ENCODE results near the gene MPV17L.
"Not testable (repeated sequence)": the region's sequence is repeated elsewhere in the genome, so short reads cannot be mapped to it uniquely, and the experiment has no call there.

MPV17L gene

GRCh38 chr16:15439102-15439501, 43.5 kb downstream of the MPV17L start:
- Histone ChIP-seq H3K36me3 (ENCODE audit: control insufficient read depth, low read depth, low read length) (no peaks in the 10 kb centered on the region), H3K9ac (ENCODE audit: low read length) (no peak overlapping the region), H3K27me3 (ENCODE audit: control insufficient read depth, insufficient read depth, low read length) (peaks cover 16% of the 10 kb centered on the region), H3K27ac (ENCODE audit: low read length) (no peak overlapping the region), H3K9me3 (ENCODE audit: control insufficient read depth, low read depth, low read length) (no peaks in the 10 kb centered on the region), H3K4me1 (ENCODE audit: control insufficient read depth, low read depth, low read length) (peaks cover 8% of the 10 kb centered on the region), H3K4me3 (ENCODE audit: low read length) (no peak overlapping the region)

GRCh38 chr16:15439521-15439920, 44.0 kb downstream of the MPV17L start:
- Histone ChIP-seq H3K27ac (ENCODE audit: low read length) (no peak overlapping the region), H3K27me3 (ENCODE audit: control insufficient read depth, insufficient read depth, low read length) (peaks cover 16% of the 10 kb centered on the region), H3K9me3 (ENCODE audit: control insufficient read depth, low read depth, low read length) (no peaks in the 10 kb centered on the region), H3K9ac (ENCODE audit: low read length) (no peak overlapping the region), H3K36me3 (ENCODE audit: control insufficient read depth, low read depth, low read length) (no peaks in the 10 kb centered on the region), H3K4me1 (ENCODE audit: control insufficient read depth, low read depth, low read length) (peaks cover 8% of the 10 kb centered on the region), H3K4me3 (ENCODE audit: low read length) (no peak overlapping the region)

- Histone ChIP-seq H3K9me3 (ENCODE audit: control insufficient read depth, low read depth, low read length) (no peaks in the 10 kb centered on the region), H3K9ac (ENCODE audit: low read length) (no peak overlapping the region), H3K36me3 (ENCODE audit: control insufficient read depth, low read depth, low read length) (no peaks in the 10 kb centered on the region), H3K4me1 (ENCODE audit: control insufficient read depth, low read depth, low read length) (peaks cover under 1% of the 10 kb centered on the region), H3K27me3 (ENCODE audit: control insufficient read depth, insufficient read depth, low read length) (peaks cover 5% of the 10 kb centered on the region), H3K4me3 (ENCODE audit: low read length) (no peak overlapping the region), H3K27ac (ENCODE audit: low read length) (no peak overlapping the region)
Measured at GRCh38 chr16:15440852-15441251, 45.3 kb downstream of the MPV17L start.

- not testable (repeated sequence) for H3K9me3 ChIP-seq (ENCODE audit: control insufficient read depth, low read depth, low read length); H3K4me1 ChIP-seq (ENCODE audit: control insufficient read depth, low read depth, low read length); H3K27me3 ChIP-seq (ENCODE audit: control insufficient read depth, insufficient read depth, low read length); H3K36me3 ChIP-seq (ENCODE audit: control insufficient read depth, low read depth, low read length); H3K27ac ChIP-seq (ENCODE audit: low read length); H3K9ac ChIP-seq (ENCODE audit: low read length); H3K4me3 ChIP-seq (ENCODE audit: low read length)
Measured at GRCh38 chr16:15442140-15442539, 46.6 kb downstream of the MPV17L start.

GRCh38 chr16:15443753-15444152, 48.2 kb downstream of the MPV17L start:
- no peaks in the 10 kb centered on the region for H3K9me3 ChIP-seq (ENCODE audit: control insufficient read depth, low read depth, low read length)
- no peaks in the 10 kb centered on the region for H3K36me3 ChIP-seq (ENCODE audit: control insufficient read depth, low read depth, low read length)
- no peaks in the 10 kb centered on the region for H3K4me1 ChIP-seq (ENCODE audit: control insufficient read depth, low read depth, low read length)
- H3K4me3 ChIP-seq (ENCODE audit: low read length) = no peak overlapping the region
- no peak overlapping the region for H3K9ac ChIP-seq (ENCODE audit: low read length)
- H3K27me3 ChIP-seq (ENCODE audit: control insufficient read depth, insufficient read depth, low read length) = no peaks in the 10 kb centered on the region
- no peak overlapping the region for H3K27ac ChIP-seq (ENCODE audit: low read length)

GRCh38 chr16:15444264-15444663, 48.7 kb downstream of the MPV17L start:
- Histone ChIP-seq H3K27ac (ENCODE audit: low read length) (no peak overlapping the region), H3K4me3 (ENCODE audit: low read length) (no peak overlapping the region), H3K9me3 (ENCODE audit: control insufficient read depth, low read depth, low read length) (no peaks in the 10 kb centered on the region), H3K36me3 (ENCODE audit: control insufficient read depth, low read depth, low read length) (no peaks in the 10 kb centered on the region), H3K9ac (ENCODE audit: low read length) (no peak overlapping the region), H3K27me3 (ENCODE audit: control insufficient read depth, insufficient read depth, low read length) (no peaks in the 10 kb centered on the region), H3K4me1 (ENCODE audit: control insufficient read depth, low read depth, low read length) (no peaks in the 10 kb centered on the region)

GRCh38 chr16:15445450-15445849, 49.9 kb downstream of the MPV17L start:
- Histone ChIP-seq H3K27ac (ENCODE audit: low read length) (no peak overlapping the region), H3K9ac (ENCODE audit: low read length) (no peak overlapping the region), H3K4me3 (ENCODE audit: low read length) (no peak overlapping the region)

GRCh38 chr16:15446901-15447300, 51.3 kb downstream of the MPV17L start:
- no peak overlapping the region for H3K4me3 ChIP-seq (ENCODE audit: low read length)
- no peaks in the 10 kb centered on the region for H3K4me1 ChIP-seq (ENCODE audit: control insufficient read depth, low read depth, low read length)
- no peak overlapping the region for H3K9ac ChIP-seq (ENCODE audit: low read length)
- no peaks in the 10 kb centered on the region for H3K36me3 ChIP-seq (ENCODE audit: control insufficient read depth, low read depth, low read length)
- no peaks in the 10 kb centered on the region for H3K27me3 ChIP-seq (ENCODE audit: control insufficient read depth, insufficient read depth, low read length)
- no peak overlapping the region for H3K27ac ChIP-seq (ENCODE audit: low read length)
- H3K9me3 ChIP-seq (ENCODE audit: control insufficient read depth, low read depth, low read length) = no peaks in the 10 kb centered on the region

More at GRCh38 chr16:15445450-15445849, 49.9 kb downstream of the MPV17L start:
- Histone ChIP-seq H3K4me1 (ENCODE audit: control insufficient read depth, low read depth, low read length) (no peaks in the 10 kb centered on the region), H3K27me3 (ENCODE audit: control insufficient read depth, insufficient read depth, low read length) (no peaks in the 10 kb centered on the region), H3K36me3 (ENCODE audit: control insufficient read depth, low read depth, low read length) (no peaks in the 10 kb centered on the region), H3K9me3 (ENCODE audit: control insufficient read depth, low read depth, low read length) (no peaks in the 10 kb centered on the region)

GRCh38 chr16:15450624-15451023, 55.1 kb downstream of the MPV17L start:
- H3K4me1 ChIP-seq (ENCODE audit: control insufficient read depth, low read depth, low read length) = no peaks in the 10 kb centered on the region
- H3K27me3 ChIP-seq (ENCODE audit: control insufficient read depth, insufficient read depth, low read length) = no peaks in the 10 kb centered on the region
- no peak overlapping the region for H3K4me3 ChIP-seq (ENCODE audit: low read length)
- H3K36me3 ChIP-seq (ENCODE audit: control insufficient read depth, low read depth, low read length) = no peaks in the 10 kb centered on the region
- no peak overlapping the region for H3K27ac ChIP-seq (ENCODE audit: low read length)
- H3K9ac ChIP-seq (ENCODE audit: low read length) = no peak overlapping the region
- no peaks in the 10 kb centered on the region for H3K9me3 ChIP-seq (ENCODE audit: control insufficient read depth, low read depth, low read length)

- no peak overlapping the region for H3K9ac ChIP-seq (ENCODE audit: low read length)
- H3K36me3 ChIP-seq (ENCODE audit: control insufficient read depth, low read depth, low read length) = no peaks in the 10 kb centered on the region
- no peaks in the 10 kb centered on the region for H3K4me1 ChIP-seq (ENCODE audit: control insufficient read depth, low read depth, low read length)
- H3K9me3 ChIP-seq (ENCODE audit: control insufficient read depth, low read depth, low read length) = no peaks in the 10 kb centered on the region
- no peaks in the 10 kb centered on the region for H3K27me3 ChIP-seq (ENCODE audit: control insufficient read depth, insufficient read depth, low read length)
- H3K27ac ChIP-seq (ENCODE audit: low read length) = no peak overlapping the region
- H3K4me3 ChIP-seq (ENCODE audit: low read length) = no peak overlapping the region
Measured at GRCh38 chr16:15451098-15451731, 55.7 kb downstream of the MPV17L start.

GRCh38 chr16:15452246-15452855, 56.8 kb downstream of the MPV17L start:
- Histone ChIP-seq H3K4me3 (ENCODE audit: low read length) (no peak overlapping the region), H3K27me3 (ENCODE audit: control insufficient read depth, insufficient read depth, low read length) (no peaks in the 10 kb centered on the region), H3K36me3 (ENCODE audit: control insufficient read depth, low read depth, low read length) (no peaks in the 10 kb centered on the region), H3K9me3 (ENCODE audit: control insufficient read depth, low read depth, low read length) (no peaks in the 10 kb centered on the region), H3K27ac (ENCODE audit: low read length) (no peak overlapping the region), H3K9ac (ENCODE audit: low read length) (no peak overlapping the region), H3K4me1 (ENCODE audit: control insufficient read depth, low read depth, low read length) (no peaks in the 10 kb centered on the region)

GRCh38 chr16:15453296-15453695, 57.7 kb downstream of the MPV17L start:
- H3K36me3 ChIP-seq (ENCODE audit: control insufficient read depth, low read depth, low read length); H3K27ac ChIP-seq (ENCODE audit: low read length); H3K27me3 ChIP-seq (ENCODE audit: control insufficient read depth, insufficient read depth, low read length); H3K4me1 ChIP-seq (ENCODE audit: control insufficient read depth, low read depth, low read length); H3K9me3 ChIP-seq (ENCODE audit: control insufficient read depth, low read depth, low read length); H3K4me3 ChIP-seq (ENCODE audit: low read length); H3K9ac ChIP-seq (ENCODE audit: low read length): not testable (repeated sequence)
